GM19452 (cell line): ENCODE measurements around the gene MRTO4.
"Not testable (repeated sequence)": the region's sequence is repeated elsewhere in the genome, so short reads cannot be mapped to it uniquely, and the experiment has no call there.

Experiments
- ATAC-seq: cut with Tn5 transposase; IDR thresholded peaks from one replicate; pipeline ENCODE4 v1.9.1; 2021; ENCODE audit not compliant: unreplicated experiment

The MRTO4 gene

GRCh38 chr1:19251305-19252196, at the start of gene MRTO4, which contains the start of gene EMC1:
Gene MRTO4 (plus strand): TSS chr1:19251805. CDS start chr1:19251836, 31 bp downstream.
Gene EMC1 (minus strand): TSS chr1:19251524. CDS start chr1:19251509, 15 bp downstream.
- peak; percentile 76 for ATAC-seq

- no peak for ATAC-seq
Measured at GRCh38 chr1:19202396-19202795, 49.2 kb upstream of the MRTO4 start.

DNA sequence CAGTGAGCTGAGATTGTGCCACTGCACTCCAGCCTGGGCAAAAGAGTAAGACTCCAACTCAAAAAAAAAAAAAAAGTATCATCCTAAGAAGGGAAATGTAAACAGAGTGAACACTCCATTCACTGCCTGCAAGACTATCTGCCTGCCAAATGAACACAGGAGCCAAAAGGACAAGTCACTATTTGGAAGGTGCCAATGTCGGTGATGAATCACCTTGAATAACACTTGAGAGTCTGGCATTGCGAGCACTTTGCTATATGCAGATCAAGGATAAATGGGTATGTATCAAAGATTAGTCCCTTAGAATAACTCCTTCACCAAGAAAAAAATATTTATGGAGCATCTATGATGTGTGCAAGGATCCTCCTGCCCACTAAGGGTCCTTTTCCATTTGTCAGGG, 48.2 kb upstream of the MRTO4 start:
- no peak for ATAC-seq

DNA sequence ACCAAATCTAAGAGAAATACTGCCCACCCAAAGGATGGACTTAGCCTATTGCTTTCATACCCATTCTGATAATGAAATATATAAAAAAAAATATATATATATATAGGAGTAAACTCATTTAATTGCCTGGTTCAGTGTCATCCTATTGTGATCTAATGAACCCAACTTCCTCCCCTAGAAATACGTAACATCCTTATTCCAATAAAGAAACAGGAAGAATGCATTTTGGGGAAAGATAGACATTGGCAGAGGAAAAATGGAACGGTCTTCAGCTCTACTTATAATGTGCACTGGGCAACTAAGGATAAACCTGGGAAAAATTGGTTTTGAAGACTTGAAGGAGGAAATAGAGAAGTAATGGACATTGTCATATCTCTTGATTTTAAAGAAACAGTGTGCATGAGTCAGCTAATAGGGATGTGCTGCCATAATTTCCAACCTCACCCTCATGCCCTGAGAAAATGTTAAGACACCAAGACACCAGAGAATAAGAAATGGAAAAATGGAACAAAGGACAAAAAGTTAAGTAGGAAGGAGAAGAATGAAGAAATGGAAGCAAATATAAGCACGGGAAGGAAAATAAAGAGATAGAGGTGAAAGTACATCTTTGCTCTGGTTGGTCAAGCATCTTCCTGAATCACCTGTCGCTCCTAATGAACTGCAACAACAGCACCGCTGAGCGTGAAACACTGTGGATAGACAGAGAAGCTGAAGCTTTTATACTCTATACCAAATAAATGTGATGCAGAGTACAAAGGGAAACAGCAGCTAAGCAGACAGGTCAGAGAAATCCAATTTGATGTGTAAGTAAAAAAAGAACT, 46.9 kb upstream of the MRTO4 start:
- ATAC-seq = no peak

DNA sequence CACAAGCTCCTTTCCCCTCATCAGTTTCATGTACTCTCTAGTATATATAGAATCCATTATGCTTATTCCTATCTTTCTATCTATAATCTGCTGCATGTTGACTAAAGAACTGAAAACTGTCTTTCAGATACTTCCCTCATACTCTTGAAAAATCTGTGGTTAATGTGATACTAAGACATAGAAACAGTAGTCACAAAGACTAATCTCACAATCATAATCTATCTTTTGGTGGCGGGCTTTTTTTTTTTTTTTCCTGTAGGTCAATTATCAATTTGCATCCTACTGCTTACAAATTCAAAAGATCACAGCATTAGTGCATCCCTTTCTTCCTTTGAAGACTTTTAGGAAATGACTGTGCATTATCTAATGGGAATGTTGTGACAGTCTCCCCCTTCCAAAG, 46.2 kb upstream of the MRTO4 start:
- ATAC-seq = no peak

DNA sequence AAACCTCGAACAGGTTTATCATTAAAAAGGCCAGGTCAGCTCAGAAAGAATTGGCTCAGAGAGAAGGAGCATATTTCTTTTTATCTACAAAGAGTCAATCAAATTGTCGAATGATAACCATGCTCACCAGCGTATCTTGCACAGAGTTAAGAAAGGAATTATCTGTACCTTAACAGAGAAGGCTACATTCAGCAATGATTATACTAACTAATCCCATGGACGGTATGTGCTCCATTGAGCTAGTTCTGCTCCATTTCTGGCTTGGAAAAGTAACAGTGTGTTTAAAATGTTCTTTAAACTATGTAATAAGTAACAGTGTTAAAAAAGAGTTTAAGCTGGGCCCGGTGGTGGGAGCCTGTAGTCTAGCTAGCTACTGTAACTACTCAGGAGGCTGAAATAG, 45.8 kb upstream of the MRTO4 start:
- ATAC-seq = no peak

DNA sequence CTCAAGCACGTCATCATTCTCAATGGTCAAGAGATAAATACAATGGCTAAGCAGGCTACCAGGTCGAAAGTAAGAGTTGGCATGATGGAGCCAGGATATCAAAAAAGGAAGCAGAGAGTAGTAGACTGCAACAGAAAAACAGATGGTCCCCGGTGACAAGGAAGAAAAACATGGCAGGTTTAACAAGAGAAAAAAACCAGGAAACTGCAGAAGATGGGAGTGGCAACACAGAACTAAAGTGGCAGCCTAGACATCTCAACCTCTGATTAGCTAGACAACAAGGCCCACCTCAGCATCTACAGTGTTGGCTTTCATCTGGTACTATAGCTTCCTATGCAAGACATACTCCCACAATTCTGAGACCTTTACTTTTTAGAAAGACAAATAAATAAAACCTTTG, 44.7 kb upstream of the MRTO4 start:
- ATAC-seq = no peak

DNA sequence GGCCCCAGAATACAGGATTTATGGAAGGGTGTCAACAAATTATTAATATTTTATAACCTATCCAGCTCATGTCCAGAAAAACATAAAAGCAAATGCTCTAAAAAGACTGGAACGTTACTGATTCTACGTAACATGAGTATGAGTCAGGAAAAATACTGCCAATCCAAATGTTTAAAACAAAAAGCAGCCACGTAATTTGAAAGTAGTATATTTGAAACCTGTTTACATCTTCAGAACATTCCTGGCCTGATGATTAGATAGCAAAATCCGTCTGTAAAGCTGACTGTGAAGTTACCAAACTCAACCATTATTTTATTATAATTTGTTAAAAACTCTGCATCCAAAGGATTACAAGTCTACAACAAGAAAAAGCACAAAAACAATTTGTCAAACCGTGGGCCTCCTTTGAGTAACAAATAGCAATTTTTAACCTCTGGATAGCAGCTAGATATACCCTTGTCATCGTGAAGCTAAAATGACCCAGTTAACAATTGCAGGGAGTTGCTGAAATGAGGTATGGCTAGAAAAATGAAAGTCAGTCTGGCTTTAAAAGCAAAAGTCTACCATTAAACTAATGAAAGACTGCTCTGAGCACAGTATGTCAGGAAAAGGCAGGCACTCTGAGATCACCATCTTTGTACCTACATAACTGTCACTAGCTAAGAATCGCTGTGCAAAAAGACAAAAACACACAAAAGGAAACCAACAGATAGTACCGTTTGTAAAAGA, 42.7 kb upstream of the MRTO4 start:
- no peak for ATAC-seq

DNA sequence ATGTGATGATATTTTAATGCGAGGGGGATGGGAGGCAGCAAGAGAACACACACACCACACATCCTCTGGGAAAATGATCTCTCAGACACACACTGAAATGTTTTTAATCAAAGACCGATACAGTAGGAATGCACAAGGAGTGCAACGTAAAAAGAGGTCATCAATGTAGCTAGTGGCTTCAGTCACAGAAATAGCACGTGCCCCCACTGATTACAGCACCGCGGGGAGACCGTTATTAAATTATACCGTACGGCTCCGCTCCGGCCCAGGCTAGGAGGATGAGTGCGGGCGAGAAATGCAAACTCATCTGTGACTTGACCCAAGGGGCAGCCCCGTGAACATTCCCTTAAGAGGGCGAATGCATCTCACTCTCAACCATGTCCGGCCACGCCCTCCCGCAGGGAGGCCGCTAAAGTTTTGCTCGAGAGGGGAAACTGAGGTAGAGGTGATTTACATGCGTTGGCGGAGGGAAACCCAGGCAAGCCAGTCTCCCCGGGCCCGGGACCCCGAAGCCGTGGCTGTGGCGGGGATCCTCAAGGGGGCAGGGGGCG, 42.1 kb upstream of the MRTO4 start:
- ATAC-seq = peak; percentile 38

DNA sequence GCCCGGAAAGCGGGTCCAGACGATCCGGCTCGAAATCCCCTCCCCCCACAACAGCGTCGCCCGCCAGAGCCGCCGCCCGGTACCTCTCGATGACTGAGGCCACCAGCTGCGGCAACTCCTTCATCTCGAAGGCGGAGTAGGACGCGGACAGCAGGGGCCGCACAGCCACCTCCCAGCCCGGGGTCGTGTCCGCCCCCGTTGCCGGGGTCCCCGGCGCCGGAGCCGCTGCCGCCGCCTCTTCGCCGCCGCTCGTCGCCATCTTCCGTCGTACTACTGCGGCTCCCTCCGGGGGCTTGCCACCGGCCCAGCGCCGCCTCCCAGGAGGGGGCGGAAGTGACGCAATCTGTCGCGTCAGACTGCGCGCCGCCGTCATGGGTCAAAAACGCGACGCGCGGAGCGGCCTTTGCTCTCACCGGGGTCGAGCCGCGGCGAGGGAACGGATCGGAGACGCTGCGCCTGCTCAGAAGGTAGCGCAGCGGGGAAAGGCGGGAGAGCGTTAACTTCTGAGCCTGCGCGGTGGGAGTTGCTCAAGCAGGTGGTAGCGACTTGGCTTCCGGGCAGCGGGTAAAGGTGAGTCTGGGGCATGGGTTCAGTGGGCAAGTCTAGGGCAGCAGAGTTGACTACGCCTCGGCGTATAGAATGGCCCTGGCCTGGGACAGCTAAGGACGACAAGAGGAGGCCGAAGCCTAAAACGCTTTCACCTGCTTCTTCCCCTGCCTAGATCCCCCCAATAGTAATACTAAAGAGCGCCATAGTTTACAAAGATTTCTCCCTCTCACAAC, 41.4 kb upstream of the MRTO4 start, which contains the start of gene UBR4:
Gene UBR4, minus strand, starts transcription at position 277 of the 782 bp plus-strand sequence. Its CDS starts 18 bp downstream, at position 259.
- ATAC-seq = peak; percentile 80

GRCh38 chr1:19210772-19211549, 40.6 kb upstream of the MRTO4 start:
- ATAC-seq = no peak

DNA sequence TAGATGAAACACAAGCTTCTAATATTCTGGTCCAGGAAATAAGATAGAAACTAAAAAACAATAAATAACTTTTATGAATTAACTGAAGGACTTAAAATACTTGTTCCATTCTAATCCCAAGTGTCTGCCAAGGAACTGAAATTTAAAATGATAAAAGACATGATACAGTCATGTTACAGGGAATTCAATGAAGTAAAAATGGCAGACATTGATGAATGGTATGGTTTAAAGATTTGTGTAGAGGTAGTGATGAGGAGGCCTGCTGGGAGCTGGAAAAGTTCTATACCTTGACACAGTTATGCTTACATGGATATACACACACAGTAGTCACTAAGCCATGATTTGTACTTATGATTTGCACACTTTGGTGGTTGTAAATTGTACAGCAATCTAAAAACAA, 39.4 kb upstream of the MRTO4 start:
- no peak for ATAC-seq

GRCh38 chr1:19213580-19213979, 38.0 kb upstream of the MRTO4 start:
- no peak for ATAC-seq

GRCh38 chr1:19216585-19216984, 35.0 kb upstream of the MRTO4 start:
- ATAC-seq = not testable (repeated sequence)

- ATAC-seq = no peak
Measured at GRCh38 chr1:19219451-19219850, 32.2 kb upstream of the MRTO4 start.

GRCh38 chr1:19220080-19220846, 31.3 kb upstream of the MRTO4 start:
- ATAC-seq = no peak

GRCh38 chr1:19220991-19221390, 30.6 kb upstream of the MRTO4 start:
- no peak for ATAC-seq

GRCh38 chr1:19222573-19222972, 29.0 kb upstream of the MRTO4 start:
- ATAC-seq = no peak
